ENCODE results near the gene RPGRIP1L. TPM values are rescaled to one million over a fixed set of nuclear protein-coding genes. Genes with fewer than 3 reads are reported as not detected.

RPGRIP1L gene
- total RNA-seq, 1 donor, result 19.5 TPM

DNA sequence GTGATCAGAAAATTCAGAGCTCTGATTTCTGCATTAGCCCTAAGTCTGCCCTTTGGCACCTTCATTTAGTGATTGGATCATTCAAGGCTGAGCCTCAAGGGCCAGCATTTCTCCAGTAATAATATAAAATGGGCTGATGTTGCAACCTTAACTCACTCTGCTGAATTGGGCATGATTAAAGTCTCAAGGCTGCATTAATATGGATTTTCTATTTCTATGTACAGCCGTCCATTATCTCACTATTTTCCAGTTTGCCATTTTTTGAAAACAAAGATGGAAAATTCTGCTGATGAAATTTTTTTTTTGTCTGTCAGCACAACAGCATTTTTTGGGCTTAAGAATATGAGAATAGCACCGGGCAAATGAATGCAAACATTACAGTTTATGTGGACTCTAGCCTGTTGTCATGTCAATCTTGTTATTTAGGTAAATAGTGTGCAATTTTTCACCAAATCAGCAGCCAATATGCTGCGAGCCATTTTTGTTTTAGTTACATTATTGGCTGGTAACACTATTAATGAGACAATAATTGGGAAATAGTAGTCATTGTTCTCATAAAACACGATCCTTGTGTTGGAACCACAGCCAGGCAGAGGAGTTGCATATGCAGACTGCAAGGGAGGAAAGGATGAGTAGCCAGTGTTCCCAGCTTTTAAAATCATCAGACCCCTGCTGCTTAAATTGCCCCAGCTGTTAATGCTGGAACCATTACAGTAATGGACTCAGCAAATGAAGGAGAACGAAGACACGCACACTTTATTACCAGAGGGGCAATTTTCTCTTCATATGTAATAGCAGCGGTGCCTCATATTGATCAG lies 10.8 kb upstream of the RPGRIP1L start:
- TF ChIP-seq, protein P1, sequence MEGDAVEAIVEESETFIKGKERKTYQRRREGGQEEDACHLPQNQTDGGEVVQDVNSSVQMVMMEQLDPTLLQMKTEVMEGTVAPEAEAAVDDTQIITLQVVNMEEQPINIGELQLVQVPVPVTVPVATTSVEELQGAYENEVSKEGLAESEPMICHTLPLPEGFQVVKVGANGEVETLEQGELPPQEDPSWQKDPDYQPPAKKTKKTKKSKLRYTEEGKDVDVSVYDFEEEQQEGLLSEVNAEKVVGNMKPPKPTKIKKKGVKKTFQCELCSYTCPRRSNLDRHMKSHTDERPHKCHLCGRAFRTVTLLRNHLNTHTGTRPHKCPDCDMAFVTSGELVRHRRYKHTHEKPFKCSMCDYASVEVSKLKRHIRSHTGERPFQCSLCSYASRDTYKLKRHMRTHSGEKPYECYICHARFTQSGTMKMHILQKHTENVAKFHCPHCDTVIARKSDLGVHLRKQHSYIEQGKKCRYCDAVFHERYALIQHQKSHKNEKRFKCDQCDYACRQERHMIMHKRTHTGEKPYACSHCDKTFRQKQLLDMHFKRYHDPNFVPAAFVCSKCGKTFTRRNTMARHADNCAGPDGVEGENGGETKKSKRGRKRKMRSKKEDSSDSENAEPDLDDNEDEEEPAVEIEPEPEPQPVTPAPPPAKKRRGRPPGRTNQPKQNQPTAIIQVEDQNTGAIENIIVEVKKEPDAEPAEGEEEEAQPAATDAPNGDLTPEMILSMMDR (IDR thresholded peaks at IDR 0.05; ENCODE audit: insufficient read depth, low read length), result no peak
- no peak overlapping the region for H3K4me3 ChIP-seq (ENCODE audit: low read depth, low read length)
- peak; percentile 30 for DNase-seq (ENCODE audit: low read depth)

DNA sequence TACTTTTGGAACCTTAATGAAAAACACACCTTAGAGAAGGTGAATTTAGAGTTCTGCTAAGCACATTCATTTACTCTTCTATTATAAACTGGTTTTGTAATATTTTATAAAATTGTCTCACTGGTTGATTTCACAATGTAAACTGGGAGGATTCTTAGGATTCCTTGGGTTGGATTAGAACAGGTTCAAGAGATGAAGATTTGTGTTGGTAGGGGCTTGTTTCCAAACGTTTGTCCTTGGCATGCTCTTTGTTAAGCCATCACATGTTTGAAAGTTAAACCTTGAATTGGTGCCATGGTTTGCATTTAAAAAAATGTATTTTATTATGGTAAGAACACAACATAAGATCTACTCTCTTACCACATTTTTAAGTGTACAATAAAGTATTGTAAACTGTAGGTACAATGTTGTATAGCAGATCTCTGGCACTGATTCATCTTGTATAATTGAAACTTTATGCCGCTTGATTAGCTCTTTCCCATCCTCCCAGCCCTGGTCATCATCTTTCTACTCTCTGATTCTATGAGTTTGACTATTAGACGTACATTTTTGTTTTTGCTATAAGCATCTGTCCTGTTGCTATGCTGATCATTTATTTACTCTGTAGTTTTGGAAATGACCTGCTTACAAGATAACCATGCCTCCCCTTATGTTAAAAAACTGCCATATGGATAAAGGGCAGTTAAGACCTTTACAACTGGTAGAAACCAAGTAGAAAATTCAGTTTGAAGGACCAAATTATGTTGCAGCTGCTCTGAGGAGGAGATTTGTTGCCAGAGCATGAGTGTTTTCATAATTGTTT lies 9.9 kb upstream of the RPGRIP1L start:
- no peak overlapping the region for H3K4me3 ChIP-seq (ENCODE audit: low read depth, low read length)
- peak; percentile 42 for DNase-seq (ENCODE audit: low read depth)
- TF ChIP-seq, protein P1 (IDR thresholded peaks at IDR 0.05; ENCODE audit: insufficient read depth, low read length), result no peak

DNA sequence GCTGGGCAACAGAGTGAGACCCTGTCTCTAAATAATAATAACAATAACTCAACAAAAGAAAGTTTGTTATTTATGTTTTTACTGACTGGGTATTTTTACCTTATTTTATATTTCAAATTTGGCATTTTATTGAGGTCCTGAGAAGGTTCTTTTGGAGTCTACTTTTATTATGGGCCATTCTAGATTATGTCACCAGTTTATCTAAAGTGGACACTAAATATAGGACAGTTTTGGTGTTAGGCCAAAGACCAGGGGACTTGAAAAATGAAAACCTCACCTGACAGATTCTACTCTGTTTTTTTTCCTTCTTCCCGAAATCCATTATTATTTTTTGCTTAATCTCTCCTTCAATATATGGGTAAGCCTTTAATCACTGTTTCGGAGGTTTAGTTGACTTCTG lies 8.4 kb upstream of the RPGRIP1L start:
- H3K4me3 ChIP-seq (ENCODE audit: low read depth, low read length), result no peak overlapping the region
- TF ChIP-seq, protein P1 (IDR thresholded peaks at IDR 0.05; ENCODE audit: insufficient read depth, low read length), result no peak
- no peak for DNase-seq (ENCODE audit: low read depth)

DNA sequence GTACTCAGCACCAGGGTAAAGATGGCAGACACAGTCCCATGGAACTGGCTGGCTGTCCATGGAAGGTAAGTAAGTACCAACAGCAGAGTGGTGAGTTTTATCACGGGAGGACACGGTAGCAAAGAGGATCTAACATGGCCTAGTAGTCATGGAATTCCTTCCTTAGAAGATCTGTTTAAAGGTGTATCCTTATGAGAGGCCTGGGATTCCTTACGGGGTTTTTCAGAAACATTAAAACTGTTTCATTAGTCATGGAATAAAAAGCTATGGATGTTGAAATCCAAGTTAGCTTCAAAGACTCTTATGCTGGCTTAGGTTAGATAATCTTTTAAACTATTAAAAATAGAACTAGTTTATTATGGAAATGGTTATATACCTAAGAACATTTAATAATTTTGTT lies 7.7 kb upstream of the RPGRIP1L start:
- no peak for DNase-seq (ENCODE audit: low read depth)
- TF ChIP-seq, protein P1 (IDR thresholded peaks at IDR 0.05; ENCODE audit: insufficient read depth, low read length), result no peak

DNA sequence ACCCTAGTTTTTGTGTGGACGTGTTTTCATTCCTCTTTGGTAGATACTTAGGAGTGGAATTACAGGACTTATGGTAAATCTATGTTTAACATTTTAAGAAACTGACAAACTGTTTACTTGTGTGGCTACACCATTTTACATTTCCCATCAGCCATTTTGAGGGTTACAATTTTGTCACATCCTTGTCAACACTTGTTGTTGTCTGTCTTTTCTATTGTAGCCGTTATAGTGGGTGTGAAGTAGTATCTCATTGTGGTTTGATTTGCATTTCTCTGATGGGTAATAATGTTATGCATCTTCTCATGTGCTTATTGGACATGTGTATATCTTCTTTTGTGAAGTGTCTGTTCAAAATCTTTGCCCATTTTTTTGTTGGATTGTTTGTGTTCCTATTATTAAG lies 4.8 kb upstream of the RPGRIP1L start:
- no peak overlapping the region for H3K4me3 ChIP-seq (ENCODE audit: low read depth, low read length)
- no peak for DNase-seq (ENCODE audit: low read depth)
- TF ChIP-seq, protein P1 (IDR thresholded peaks at IDR 0.05; ENCODE audit: insufficient read depth, low read length), result no peak

More for the DNA sequence above, 7.7 kb upstream of the RPGRIP1L start:
- H3K4me3 ChIP-seq (ENCODE audit: low read depth, low read length), result no peak overlapping the region

DNA sequence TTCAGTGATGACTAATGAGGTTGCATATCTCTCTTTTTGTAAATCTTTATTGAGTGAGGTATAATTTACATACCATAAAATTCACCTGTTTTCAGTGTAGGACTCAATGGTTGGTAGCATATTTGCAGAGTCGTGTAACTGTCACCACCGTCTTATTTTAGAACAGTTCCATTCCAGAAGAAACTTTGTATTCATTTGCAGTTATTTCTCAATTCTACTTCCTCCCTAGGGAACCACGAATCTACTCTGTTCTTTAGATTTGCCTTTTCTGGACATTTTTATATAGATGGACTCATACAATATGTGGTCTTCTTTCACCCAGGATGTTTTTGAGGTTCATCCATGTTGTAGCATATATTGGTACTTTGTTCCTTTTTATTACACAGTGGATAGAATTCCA lies 4.0 kb upstream of the RPGRIP1L start:
- TF ChIP-seq, protein P1 (IDR thresholded peaks at IDR 0.05; ENCODE audit: insufficient read depth, low read length), result no peak
- no peak overlapping the region for H3K4me3 ChIP-seq (ENCODE audit: low read depth, low read length)
- no peak for DNase-seq (ENCODE audit: low read depth)
